ENCODE results near the gene PPID. TPM values are rescaled to one million over a fixed set of nuclear protein-coding genes. Genes with fewer than 3 reads are reported as not detected.

The PPID gene
- total and polyA plus RNA-seq, 9 of the 15 experiments (the other 6 are each of a cell fraction or from before 2014, with no cell fraction given) = 46.5 to 160 (median 98.6) TPM

DNA sequence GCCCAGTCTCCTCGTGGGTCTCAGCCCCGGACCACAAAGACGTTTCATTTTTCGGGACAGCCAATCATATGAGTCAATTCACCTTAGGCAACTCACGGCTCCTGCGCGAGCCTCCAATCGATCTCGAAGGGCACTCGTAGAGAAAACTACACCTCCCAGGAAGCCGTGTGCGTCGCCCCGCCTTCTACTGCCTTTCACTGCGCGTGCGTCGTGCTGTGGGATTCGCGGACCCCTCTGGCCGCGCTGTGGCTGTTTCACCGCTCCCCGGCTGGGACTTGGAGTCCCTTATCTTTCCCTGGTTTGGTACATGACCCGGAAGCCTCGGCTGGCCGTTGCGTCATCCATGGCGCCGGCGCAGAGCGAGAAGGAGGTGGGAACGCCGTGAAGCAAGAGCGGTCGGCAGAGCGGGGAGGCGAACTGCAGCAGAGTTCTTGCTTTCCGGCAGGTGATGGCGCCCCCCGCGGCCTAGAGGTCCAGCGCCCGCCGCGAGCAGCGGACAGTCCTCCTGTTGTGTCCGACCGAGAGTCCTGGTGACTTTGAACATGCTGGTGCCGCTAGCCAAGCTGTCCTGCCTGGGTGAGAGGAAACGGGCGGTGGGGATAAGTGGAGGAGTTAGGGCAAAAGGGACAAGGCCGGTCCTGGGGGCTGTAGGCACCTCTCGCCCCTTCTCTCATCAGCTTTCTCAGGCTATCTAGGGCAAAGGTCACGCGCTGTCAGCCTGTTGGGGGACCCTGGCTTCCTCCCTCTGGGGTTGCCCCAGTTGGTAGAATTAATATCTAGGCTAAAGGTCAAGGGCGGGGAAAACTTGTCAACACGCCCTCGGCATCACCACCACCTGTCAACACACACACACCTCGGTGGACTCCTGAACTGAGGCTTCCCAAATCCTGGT lies 51.0 kb downstream of the PPID start, which contains the start of gene ETFDH (continued):
- TF ChIP-seq, protein P1, sequence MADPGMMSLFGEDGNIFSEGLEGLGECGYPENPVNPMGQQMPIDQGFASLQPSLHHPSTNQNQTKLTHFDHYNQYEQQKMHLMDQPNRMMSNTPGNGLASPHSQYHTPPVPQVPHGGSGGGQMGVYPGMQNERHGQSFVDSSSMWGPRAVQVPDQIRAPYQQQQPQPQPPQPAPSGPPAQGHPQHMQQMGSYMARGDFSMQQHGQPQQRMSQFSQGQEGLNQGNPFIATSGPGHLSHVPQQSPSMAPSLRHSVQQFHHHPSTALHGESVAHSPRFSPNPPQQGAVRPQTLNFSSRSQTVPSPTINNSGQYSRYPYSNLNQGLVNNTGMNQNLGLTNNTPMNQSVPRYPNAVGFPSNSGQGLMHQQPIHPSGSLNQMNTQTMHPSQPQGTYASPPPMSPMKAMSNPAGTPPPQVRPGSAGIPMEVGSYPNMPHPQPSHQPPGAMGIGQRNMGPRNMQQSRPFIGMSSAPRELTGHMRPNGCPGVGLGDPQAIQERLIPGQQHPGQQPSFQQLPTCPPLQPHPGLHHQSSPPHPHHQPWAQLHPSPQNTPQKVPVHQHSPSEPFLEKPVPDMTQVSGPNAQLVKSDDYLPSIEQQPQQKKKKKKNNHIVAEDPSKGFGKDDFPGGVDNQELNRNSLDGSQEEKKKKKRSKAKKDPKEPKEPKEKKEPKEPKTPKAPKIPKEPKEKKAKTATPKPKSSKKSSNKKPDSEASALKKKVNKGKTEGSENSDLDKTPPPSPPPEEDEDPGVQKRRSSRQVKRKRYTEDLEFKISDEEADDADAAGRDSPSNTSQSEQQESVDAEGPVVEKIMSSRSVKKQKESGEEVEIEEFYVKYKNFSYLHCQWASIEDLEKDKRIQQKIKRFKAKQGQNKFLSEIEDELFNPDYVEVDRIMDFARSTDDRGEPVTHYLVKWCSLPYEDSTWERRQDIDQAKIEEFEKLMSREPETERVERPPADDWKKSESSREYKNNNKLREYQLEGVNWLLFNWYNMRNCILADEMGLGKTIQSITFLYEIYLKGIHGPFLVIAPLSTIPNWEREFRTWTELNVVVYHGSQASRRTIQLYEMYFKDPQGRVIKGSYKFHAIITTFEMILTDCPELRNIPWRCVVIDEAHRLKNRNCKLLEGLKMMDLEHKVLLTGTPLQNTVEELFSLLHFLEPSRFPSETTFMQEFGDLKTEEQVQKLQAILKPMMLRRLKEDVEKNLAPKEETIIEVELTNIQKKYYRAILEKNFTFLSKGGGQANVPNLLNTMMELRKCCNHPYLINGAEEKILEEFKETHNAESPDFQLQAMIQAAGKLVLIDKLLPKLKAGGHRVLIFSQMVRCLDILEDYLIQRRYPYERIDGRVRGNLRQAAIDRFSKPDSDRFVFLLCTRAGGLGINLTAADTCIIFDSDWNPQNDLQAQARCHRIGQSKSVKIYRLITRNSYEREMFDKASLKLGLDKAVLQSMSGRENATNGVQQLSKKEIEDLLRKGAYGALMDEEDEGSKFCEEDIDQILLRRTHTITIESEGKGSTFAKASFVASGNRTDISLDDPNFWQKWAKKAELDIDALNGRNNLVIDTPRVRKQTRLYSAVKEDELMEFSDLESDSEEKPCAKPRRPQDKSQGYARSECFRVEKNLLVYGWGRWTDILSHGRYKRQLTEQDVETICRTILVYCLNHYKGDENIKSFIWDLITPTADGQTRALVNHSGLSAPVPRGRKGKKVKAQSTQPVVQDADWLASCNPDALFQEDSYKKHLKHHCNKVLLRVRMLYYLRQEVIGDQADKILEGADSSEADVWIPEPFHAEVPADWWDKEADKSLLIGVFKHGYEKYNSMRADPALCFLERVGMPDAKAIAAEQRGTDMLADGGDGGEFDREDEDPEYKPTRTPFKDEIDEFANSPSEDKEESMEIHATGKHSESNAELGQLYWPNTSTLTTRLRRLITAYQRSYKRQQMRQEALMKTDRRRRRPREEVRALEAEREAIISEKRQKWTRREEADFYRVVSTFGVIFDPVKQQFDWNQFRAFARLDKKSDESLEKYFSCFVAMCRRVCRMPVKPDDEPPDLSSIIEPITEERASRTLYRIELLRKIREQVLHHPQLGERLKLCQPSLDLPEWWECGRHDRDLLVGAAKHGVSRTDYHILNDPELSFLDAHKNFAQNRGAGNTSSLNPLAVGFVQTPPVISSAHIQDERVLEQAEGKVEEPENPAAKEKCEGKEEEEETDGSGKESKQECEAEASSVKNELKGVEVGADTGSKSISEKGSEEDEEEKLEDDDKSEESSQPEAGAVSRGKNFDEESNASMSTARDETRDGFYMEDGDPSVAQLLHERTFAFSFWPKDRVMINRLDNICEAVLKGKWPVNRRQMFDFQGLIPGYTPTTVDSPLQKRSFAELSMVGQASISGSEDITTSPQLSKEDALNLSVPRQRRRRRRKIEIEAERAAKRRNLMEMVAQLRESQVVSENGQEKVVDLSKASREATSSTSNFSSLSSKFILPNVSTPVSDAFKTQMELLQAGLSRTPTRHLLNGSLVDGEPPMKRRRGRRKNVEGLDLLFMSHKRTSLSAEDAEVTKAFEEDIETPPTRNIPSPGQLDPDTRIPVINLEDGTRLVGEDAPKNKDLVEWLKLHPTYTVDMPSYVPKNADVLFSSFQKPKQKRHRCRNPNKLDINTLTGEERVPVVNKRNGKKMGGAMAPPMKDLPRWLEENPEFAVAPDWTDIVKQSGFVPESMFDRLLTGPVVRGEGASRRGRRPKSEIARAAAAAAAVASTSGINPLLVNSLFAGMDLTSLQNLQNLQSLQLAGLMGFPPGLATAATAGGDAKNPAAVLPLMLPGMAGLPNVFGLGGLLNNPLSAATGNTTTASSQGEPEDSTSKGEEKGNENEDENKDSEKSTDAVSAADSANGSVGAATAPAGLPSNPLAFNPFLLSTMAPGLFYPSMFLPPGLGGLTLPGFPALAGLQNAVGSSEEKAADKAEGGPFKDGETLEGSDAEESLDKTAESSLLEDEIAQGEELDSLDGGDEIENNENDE (IDR thresholded peaks at IDR 0.05; ENCODE audit: low read depth, low read length) = no peak
- TF ChIP-seq ZSCAN32 (CRISPR knock-in tag; IDR thresholded peaks at IDR 0.05) = peak; percentile 95
- 0 out of 2 replicates have a peak, but pooled peaks have one; percentile 21 for TF ChIP-seq SMARCA4 (IDR thresholded peaks at IDR 0.05)
- TF ChIP-seq SMARCB1 (IDR thresholded peaks at IDR 0.05; ENCODE audit: insufficient read length, low read depth) = no peak
- peak; percentile 92 for TF ChIP-seq GABPA (tag; conservative IDR thresholded peaks at IDR 0.05; ENCODE audit: low read depth)
- TF ChIP-seq BCOR (IDR thresholded peaks at IDR 0.05) = no peak
- TF ChIP-seq ZNF75A (CRISPR knock-in tag; IDR thresholded peaks at IDR 0.05) = no peak
- TF ChIP-seq HDGF (IDR thresholded peaks at IDR 0.05) = no peak
- no peak for TF ChIP-seq ZNF699 (CRISPR knock-in tag; IDR thresholded peaks at IDR 0.05; ENCODE audit: insufficient replicate concordance)
- TF ChIP-seq, protein P2, sequence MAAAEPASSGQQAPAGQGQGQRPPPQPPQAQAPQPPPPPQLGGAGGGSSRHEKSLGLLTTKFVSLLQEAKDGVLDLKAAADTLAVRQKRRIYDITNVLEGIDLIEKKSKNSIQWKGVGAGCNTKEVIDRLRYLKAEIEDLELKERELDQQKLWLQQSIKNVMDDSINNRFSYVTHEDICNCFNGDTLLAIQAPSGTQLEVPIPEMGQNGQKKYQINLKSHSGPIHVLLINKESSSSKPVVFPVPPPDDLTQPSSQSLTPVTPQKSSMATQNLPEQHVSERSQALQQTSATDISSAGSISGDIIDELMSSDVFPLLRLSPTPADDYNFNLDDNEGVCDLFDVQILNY (CRISPR knock-in tag; IDR thresholded peaks at IDR 0.05) = no peak; the same call in 1 of the 2 replicates
- TF ChIP-seq, protein P3, sequence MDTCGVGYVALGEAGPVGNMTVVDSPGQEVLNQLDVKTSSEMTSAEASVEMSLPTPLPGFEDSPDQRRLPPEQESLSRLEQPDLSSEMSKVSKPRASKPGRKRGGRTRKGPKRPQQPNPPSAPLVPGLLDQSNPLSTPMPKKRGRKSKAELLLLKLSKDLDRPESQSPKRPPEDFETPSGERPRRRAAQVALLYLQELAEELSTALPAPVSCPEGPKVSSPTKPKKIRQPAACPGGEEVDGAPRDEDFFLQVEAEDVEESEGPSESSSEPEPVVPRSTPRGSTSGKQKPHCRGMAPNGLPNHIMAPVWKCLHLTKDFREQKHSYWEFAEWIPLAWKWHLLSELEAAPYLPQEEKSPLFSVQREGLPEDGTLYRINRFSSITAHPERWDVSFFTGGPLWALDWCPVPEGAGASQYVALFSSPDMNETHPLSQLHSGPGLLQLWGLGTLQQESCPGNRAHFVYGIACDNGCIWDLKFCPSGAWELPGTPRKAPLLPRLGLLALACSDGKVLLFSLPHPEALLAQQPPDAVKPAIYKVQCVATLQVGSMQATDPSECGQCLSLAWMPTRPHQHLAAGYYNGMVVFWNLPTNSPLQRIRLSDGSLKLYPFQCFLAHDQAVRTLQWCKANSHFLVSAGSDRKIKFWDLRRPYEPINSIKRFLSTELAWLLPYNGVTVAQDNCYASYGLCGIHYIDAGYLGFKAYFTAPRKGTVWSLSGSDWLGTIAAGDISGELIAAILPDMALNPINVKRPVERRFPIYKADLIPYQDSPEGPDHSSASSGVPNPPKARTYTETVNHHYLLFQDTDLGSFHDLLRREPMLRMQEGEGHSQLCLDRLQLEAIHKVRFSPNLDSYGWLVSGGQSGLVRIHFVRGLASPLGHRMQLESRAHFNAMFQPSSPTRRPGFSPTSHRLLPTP (IDR thresholded peaks at IDR 0.05; ENCODE audit: borderline replicate concordance, extremely low read depth, insufficient read length) = no peak
